ACC112 (cell line): Measurements from ENCODE around the gene UBASH3A.

Experiments used
- H2AFZ ChIP-seq: fragments of 200-600 bp; sonication (generic); one replicate; pipeline ENCODE4 v1.6.0; 2017; ENCODE audit warnings: antibody characterized with exemption, low read length; ENCODE audit not compliant: unreplicated experiment
- H3K27ac ChIP-seq: fragments of 200-600 bp; sonication (generic); 2 replicates; pipeline ENCODE4 v1.5.1; 2014; ENCODE audit warnings: low read depth, mild to moderate bottlenecking, antibody characterized with exemption, low read length, moderate library complexity
- H3K27me3 ChIP-seq: fragments of 200-600 bp; sonication (generic); 2 replicates; pipeline ENCODE4 v1.6.1; 2014; ENCODE audit warnings: mild to moderate bottlenecking, antibody characterized with exemption, low read length, moderate library complexity, mixed read lengths; ENCODE audit not compliant: insufficient read depth
- H3K36me3 ChIP-seq: fragments of 200-600 bp; sonication (generic); 2 replicates; pipeline ENCODE4 v1.6.1; 2016; ENCODE audit warnings: mild to moderate bottlenecking, antibody characterized with exemption, low read length, moderate library complexity, mixed read lengths; ENCODE audit not compliant: insufficient read depth
- H3K4me1 ChIP-seq: fragments of 200-600 bp; sonication (generic); one replicate; pipeline ENCODE4 v1.6.1; 2016; ENCODE audit warnings: low read length, mixed read lengths; ENCODE audit not compliant: insufficient read depth, unreplicated experiment, control insufficient read depth
- H3K4me3 ChIP-seq: fragments of 200-600 bp; sonication (generic); 2 replicates; pipeline ENCODE4 v1.5.1; 2014; ENCODE audit warnings: mild to moderate bottlenecking, low read depth, low read length
- H3K79me2 ChIP-seq: fragments of 200-600 bp; sonication (generic); one replicate; pipeline ENCODE4 v1.6.0; 2016; ENCODE audit warnings: low read length; ENCODE audit not compliant: control insufficient read depth, unreplicated experiment, insufficient read depth

UBASH3A gene

GRCh38 chr21:42430521-42430920 lies 26.8 kb downstream of the UBASH3A start:
- Histone ChIP-seq H3K36me3 (no peaks in the 10 kb centered on the region), H2AFZ (no peak overlapping the region), H3K27me3 (peaks cover 58% of the 10 kb centered on the region), H3K27ac (no peak overlapping the region), H3K4me3 (no peak overlapping the region), H3K79me2 (no peaks in the 10 kb centered on the region), H3K4me1 (no peaks in the 10 kb centered on the region)

DNA sequence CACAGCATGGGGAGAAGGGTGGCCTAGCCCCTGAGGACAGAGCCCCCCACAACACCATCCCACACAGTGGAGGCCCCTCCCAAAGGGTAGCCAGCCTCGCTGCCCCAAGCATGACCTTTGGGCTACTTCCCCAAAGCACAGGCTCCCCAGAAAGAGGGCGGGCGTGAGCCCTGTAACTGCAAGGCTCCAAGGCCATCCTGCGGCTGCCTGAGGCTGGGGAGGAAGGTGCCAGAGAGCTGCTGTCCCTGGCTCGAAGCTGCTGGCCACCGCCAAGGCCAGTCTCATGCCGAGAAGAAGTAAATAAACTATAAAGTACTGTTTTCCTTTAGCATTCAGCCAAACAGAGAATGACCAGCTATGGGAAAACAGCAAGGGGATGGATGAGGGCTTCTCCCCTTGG lies 27.5 kb downstream of the UBASH3A start:
- H3K27me3 ChIP-seq, result peaks cover 51% of the 10 kb centered on the region
- H3K79me2 ChIP-seq, result no peaks in the 10 kb centered on the region
- no peak overlapping the region for H3K4me3 ChIP-seq
- no peak overlapping the region for H2AFZ ChIP-seq
- H3K4me1 ChIP-seq, result no peaks in the 10 kb centered on the region
- H3K36me3 ChIP-seq, result no peaks in the 10 kb centered on the region
- no peak overlapping the region for H3K27ac ChIP-seq

GRCh38 chr21:42432695-42433094 lies 29.0 kb downstream of the UBASH3A start:
- H3K79me2 ChIP-seq, result no peaks in the 10 kb centered on the region
- no peak overlapping the region for H3K27ac ChIP-seq
- H3K4me3 ChIP-seq, result no peak overlapping the region
- H3K36me3 ChIP-seq, result no peaks in the 10 kb centered on the region
- no peaks in the 10 kb centered on the region for H3K4me1 ChIP-seq
- peaks cover 47% of the 10 kb centered on the region for H3K27me3 ChIP-seq
- no peak overlapping the region for H2AFZ ChIP-seq

DNA sequence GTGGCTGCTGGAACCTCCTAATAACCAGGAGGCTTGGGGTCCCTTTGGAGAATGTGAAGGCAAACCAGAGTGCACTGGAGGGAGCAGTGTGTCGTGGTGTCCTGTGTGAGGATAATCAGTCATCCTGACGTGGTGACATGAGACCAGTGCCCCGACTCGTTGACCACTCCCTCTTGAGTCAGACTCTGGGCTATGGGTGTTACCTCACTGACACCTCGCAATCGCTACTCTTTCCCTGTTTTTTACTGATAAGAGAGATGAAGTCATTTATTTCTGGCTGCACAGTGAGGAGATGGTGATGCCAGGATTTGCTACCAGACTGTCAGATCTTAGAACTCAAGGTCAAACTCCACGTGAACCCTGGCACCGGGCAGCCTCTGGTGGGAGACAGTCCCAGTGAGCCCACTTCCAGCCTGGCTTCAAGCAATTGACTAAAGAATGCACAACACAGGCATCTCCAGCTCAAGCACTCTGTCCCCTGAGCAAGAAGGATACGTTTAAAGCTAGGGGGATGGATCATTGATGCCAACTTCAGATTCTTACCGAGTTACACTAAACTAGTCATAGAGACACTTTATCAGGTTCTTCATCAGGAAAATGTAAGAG lies 30.3 kb downstream of the UBASH3A start:
- no peaks in the 10 kb centered on the region for H3K4me1 ChIP-seq
- no peak overlapping the region for H2AFZ ChIP-seq
- H3K27me3 ChIP-seq, result peaks cover 39% of the 10 kb centered on the region
- H3K4me3 ChIP-seq, result no peak overlapping the region
- no peaks in the 10 kb centered on the region for H3K36me3 ChIP-seq
- no peak overlapping the region for H3K27ac ChIP-seq
- H3K79me2 ChIP-seq, result no peaks in the 10 kb centered on the region

- Histone ChIP-seq H3K4me1 (no peaks in the 10 kb centered on the region), H3K27ac (no peak overlapping the region), H2AFZ (no peak overlapping the region), H3K79me2 (no peaks in the 10 kb centered on the region), H3K36me3 (no peaks in the 10 kb centered on the region), H3K4me3 (no peak overlapping the region), H3K27me3 (peaks cover 31% of the 10 kb centered on the region)
Observed at GRCh38 chr21:42434884-42435283, 31.2 kb downstream of the UBASH3A start.

DNA sequence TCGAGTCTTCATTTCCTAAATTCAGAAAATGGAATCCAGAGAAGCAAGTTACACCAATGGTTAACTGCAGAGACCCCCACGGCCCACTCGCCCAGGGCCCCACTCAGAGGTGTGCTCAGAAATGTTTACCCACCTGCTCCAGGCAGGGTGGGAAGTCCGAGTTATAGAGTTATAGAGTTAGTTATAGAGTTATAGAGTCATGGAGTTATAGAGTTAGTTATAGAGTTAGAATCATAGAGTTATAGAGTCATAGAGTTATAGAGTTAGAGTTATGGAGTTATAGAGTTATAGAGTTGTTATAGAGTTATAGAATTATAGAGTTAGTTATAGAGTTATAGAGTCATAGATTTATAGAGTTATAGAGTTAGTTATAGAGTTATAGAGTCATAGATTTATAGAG lies 31.7 kb downstream of the UBASH3A start:
- H3K27me3 ChIP-seq, result peaks cover 31% of the 10 kb centered on the region
- H3K4me1 ChIP-seq, result no peaks in the 10 kb centered on the region
- H3K4me3 ChIP-seq, result no peak overlapping the region
- H3K79me2 ChIP-seq, result no peaks in the 10 kb centered on the region
- no peak overlapping the region for H2AFZ ChIP-seq
- no peaks in the 10 kb centered on the region for H3K36me3 ChIP-seq
- H3K27ac ChIP-seq, result no peak overlapping the region

- no peak overlapping the region for H3K4me3 ChIP-seq
- H3K4me1 ChIP-seq, result no peaks in the 10 kb centered on the region
- H3K27me3 ChIP-seq, result peaks cover 31% of the 10 kb centered on the region
- no peak overlapping the region for H3K27ac ChIP-seq
- no peaks in the 10 kb centered on the region for H3K79me2 ChIP-seq
- no peak overlapping the region for H2AFZ ChIP-seq
- no peaks in the 10 kb centered on the region for H3K36me3 ChIP-seq
Observed at GRCh38 chr21:42435833-42436232, 32.1 kb downstream of the UBASH3A start.

GRCh38 chr21:42436914-42437313 lies 33.2 kb downstream of the UBASH3A start:
- Histone ChIP-seq H3K27ac (no peak overlapping the region), H3K36me3 (no peaks in the 10 kb centered on the region), H3K79me2 (no peaks in the 10 kb centered on the region), H3K27me3 (peaks cover 31% of the 10 kb centered on the region), H2AFZ (no peak overlapping the region), H3K4me1 (no peaks in the 10 kb centered on the region), H3K4me3 (no peak overlapping the region)

GRCh38 chr21:42437786-42438185 lies 34.1 kb downstream of the UBASH3A start:
- no peaks in the 10 kb centered on the region for H3K4me1 ChIP-seq
- H3K79me2 ChIP-seq, result no peaks in the 10 kb centered on the region
- no peak overlapping the region for H2AFZ ChIP-seq
- H3K4me3 ChIP-seq, result no peak overlapping the region
- no peaks in the 10 kb centered on the region for H3K36me3 ChIP-seq
- H3K27me3 ChIP-seq, result peaks cover 31% of the 10 kb centered on the region
- no peak overlapping the region for H3K27ac ChIP-seq

DNA sequence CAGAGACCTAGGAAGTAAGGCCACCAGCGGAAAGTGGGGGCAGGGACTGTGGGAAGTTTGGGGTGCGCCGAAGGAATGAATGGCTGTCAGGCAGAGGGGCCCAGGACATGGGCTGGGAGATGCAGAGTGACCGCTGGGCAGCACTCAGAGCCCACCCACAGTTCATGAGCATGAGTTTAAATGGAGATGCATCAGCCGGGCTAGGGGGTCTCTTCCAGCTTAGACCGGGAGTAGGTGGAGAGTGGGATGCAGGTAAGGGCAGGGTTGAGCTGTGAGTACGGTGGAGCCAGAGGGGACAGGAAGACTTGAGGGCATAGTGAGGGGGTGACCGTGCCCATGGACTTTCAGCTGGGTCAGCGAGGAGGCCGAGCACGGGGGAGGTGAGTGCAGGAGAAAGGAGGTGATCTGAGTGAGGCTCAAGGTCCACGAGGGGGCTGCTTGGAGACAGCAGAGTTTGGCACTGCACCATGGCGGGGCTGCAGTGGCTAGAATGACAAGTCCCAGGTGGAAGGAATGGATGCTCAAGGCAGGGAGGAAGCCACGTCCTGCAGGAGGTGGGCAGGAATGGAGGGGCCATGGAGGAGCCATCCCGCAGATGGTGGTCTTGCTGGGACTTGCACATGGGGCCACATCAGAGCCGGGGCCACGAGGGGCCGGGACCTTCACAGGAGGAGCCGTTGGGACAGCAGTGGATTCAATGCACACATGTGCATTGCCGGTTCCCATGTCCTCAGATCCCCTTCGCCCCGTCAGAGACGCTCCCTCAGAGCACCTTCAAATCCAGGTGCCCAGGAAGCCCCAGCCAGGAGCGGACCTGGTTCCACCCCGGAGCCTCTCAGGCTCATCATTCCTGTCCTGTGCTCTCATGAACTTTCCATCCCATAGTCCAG lies 34.9 kb downstream of the UBASH3A start:
- H3K36me3 ChIP-seq, result no peaks in the 10 kb centered on the region

More for the DNA sequence above, 34.9 kb downstream of the UBASH3A start:
- Histone ChIP-seq H3K27ac (no peak overlapping the region), H3K4me1 (no peaks in the 10 kb centered on the region), H3K27me3 (peaks cover 34% of the 10 kb centered on the region), H2AFZ (no peak overlapping the region), H3K79me2 (no peaks in the 10 kb centered on the region), H3K4me3 (no peak overlapping the region)
